ENCODE measurements around the gene TMSB10. TPM values are rescaled to one million over a fixed set of nuclear protein-coding genes. Genes with fewer than 3 reads are reported as not detected.

The TMSB10 gene
- total RNA-seq, 4 donors from 2014 or later: 2,239 to 4,093 (median 3,173) TPM

DNA sequence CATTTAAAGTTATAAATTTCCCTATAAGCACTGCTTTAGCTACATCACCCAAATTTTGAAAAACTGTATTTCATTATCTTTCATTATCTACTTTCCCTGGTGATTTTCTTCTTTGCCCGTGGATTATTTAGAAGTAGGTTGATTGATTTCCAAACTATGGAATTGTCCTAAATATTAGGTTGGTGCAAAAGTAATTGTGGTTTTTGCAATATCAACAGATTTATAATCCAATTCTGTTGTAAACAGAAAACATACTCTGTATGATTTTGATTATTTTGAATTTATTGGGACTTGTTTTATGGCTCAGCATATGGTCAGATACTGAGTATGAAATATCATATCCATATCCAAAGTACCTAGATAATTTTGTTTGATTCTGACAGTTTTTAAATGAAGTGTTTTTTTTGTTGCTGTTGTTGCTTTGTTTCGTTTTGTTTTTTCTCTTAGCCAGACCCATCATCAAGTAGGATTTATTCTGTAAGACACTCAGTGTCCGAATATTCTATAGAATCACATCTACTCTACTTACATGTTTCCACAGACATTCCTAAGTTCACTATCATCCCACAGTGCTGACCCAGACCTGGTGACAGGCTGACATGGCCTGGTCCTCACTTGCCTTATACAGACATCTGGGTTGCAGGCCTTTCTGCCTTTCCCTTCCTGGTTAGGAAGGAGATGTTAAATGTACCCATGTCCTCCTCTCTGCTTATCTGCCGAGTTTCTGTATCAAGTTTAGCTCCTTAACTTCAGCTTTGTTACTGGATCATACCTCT lies 22.5 kb upstream of the TMSB10 start:
- Histone ChIP-seq H3K36me3 (no peaks in the 10 kb centered on the region), H3K4me1 (peaks cover 9 to 33% (median 20%) of the 10 kb centered on the region in 3 donors), H3K4me3 (no peak overlapping the region), H3K27me3 (peaks cover 0 to 65% (median 11%) of the 10 kb centered on the region in 4 donors), H3K9me3 (no peaks in the 10 kb centered on the region), H3K27ac (no peak overlapping the region)
- TF ChIP-seq CTCF (IDR thresholded peaks at IDR 0.05) (no peak), POLR2A (IDR thresholded peaks at IDR 0.05) (no peak)
- no peak for DNase-seq
- intact Hi-C loops (cut with DNase I): loop anchor here (10.0 kb wide), 1 partner anchor 388 kb away; no protein-coding TSS in a partner anchor
- 82 to 86% methylated on average over 4 of the region's 4 CpGs for WGBS, 2 donors

- no peaks in the 10 kb centered on the region for H3K9me3 ChIP-seq
- H3K27me3 ChIP-seq: peaks cover 0 to 50% (median 10%) of the 10 kb centered on the region in 4 donors
- TF ChIP-seq POLR2A (IDR thresholded peaks at IDR 0.05) (no peak), CTCF (IDR thresholded peaks at IDR 0.05) (no peak)
- intact Hi-C loops (cut with DNase I): loop anchor here (10.0 kb wide), 1 partner anchor 390 kb away; no protein-coding TSS in a partner anchor
- DNase-seq: no peak
- H3K27ac ChIP-seq: no peak overlapping the region
- H3K36me3 ChIP-seq: no peaks in the 10 kb centered on the region
- H3K4me3 ChIP-seq: no peak overlapping the region
- peaks cover 17 to 46% (median 19%) of the 10 kb centered on the region in 3 donors for H3K4me1 ChIP-seq
Measured at GRCh38 chr2:84884449-84884848, 21.0 kb upstream of the TMSB10 start.

- Histone ChIP-seq H3K27me3 (peaks cover 0 to 44% (median 7%) of the 10 kb centered on the region in 4 donors), H3K36me3 (no peaks in the 10 kb centered on the region), H3K9me3 (no peaks in the 10 kb centered on the region), H3K27ac (no peak overlapping the region), H3K4me1 (peaks cover 14 to 39% (median 18%) of the 10 kb centered on the region in 3 donors), H3K4me3 (no peak overlapping the region)
- no peak for DNase-seq
- intact Hi-C loops (cut with DNase I): loop anchor here (10.0 kb wide), 1 partner anchor 390 kb away; no protein-coding TSS in a partner anchor
- 80 to 100% methylated on average over 1 of the region's 2 CpGs for WGBS, 2 donors
- TF ChIP-seq POLR2A (IDR thresholded peaks at IDR 0.05) (no peak), CTCF (IDR thresholded peaks at IDR 0.05) (no peak)
Measured at GRCh38 chr2:84885111-84885510, 20.3 kb upstream of the TMSB10 start.

- Histone ChIP-seq H3K27ac (no peak overlapping the region), H3K9me3 (no peaks in the 10 kb centered on the region), H3K4me3 (no peak overlapping the region), H3K27me3 (peaks cover 0 to 27% (median 0%) of the 10 kb centered on the region in 4 donors), H3K4me1 (peaks cover 0 to 22% (median 8%) of the 10 kb centered on the region in 3 donors), H3K36me3 (no peaks in the 10 kb centered on the region)
- intact Hi-C loops (cut with DNase I): loop anchor here (10.0 kb wide), 1 partner anchor 392 kb away; no protein-coding TSS in a partner anchor
- DNase-seq: no peak
- TF ChIP-seq POLR2A (IDR thresholded peaks at IDR 0.05): no peak
- no peak for TF ChIP-seq CTCF (IDR thresholded peaks at IDR 0.05)
- 92 to 95% methylated on average over 6 of the region's 6 CpGs for WGBS, 2 donors
Measured at GRCh38 chr2:84886791-84887190, 18.7 kb upstream of the TMSB10 start.
